Measurements from ENCODE around the gene TAB2.

TAB2 gene, protein sequence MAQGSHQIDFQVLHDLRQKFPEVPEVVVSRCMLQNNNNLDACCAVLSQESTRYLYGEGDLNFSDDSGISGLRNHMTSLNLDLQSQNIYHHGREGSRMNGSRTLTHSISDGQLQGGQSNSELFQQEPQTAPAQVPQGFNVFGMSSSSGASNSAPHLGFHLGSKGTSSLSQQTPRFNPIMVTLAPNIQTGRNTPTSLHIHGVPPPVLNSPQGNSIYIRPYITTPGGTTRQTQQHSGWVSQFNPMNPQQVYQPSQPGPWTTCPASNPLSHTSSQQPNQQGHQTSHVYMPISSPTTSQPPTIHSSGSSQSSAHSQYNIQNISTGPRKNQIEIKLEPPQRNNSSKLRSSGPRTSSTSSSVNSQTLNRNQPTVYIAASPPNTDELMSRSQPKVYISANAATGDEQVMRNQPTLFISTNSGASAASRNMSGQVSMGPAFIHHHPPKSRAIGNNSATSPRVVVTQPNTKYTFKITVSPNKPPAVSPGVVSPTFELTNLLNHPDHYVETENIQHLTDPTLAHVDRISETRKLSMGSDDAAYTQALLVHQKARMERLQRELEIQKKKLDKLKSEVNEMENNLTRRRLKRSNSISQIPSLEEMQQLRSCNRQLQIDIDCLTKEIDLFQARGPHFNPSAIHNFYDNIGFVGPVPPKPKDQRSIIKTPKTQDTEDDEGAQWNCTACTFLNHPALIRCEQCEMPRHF

DNA sequence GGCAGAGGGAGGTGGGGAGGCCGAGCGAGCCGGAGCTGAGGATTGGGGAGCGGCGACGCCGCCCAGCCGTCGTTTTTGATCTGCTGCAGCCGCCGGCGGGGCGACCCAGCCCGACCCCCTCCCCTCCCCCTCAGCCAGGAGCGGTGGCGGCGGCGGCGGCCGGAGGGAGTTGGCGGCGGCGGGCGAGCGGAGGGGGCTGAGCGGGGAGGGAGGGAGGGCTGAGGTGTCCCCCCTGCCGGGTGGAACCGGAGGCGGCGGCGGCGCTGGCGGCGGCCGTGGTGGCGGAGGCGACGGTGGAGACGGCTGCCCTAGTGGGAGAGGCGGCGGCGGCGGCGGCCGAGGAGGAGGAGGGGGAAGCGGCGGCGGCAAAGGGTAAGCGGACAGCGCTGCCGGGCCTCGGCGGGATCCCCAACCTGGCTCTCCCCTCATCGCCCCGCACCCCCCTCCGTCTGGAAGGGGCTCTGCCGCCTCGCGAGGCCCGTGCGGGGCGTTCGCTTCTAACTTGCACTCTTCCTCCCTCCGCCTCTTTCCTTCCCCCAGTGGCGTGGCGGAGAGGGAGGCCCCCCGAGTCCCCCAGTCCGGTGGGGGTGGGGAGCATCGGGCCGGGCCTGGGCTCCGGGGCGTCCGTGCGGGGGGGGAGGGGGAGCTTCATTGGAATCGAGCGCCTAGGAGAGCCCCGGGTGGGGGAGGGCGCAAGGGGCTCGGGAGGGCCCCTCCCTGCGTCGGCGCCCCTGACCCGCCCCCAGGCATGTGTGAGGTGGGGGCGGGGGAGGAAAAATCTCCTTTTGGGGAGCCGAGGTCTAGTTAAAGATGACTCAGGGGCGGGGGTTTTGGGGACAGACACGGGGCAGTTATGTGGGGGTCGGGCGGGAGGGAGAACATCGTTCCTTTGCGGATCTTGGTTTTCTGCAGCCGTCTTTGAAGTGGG, at the start of gene TAB2:
Gene TAB2 (plus strand): TSS at position 69 of the 928 bp plus-strand sequence. CDS start 52,286 bp downstream, outside the sequence.
- no peak for FAIRE-seq

DNA sequence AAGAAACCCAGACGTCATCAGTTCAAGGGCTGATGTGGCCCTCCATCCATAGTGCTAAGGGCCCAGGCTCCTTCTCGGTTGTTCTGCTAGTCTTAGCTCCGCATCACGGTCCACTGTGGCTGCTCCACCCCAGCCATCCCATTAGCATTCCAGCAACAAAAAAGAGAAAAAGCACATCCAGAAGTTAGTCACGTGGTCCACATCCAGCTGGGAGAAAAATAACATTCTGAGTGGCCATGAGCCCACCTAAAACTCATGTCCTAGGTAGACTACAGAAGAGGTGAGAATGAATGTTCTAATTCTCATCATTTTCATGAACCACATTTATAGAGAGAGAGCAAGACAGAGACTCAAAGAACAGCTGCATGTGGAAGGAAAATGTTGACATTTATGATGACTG, 49.4 kb upstream of the TAB2 start:
- FAIRE-seq: no peak

DNA sequence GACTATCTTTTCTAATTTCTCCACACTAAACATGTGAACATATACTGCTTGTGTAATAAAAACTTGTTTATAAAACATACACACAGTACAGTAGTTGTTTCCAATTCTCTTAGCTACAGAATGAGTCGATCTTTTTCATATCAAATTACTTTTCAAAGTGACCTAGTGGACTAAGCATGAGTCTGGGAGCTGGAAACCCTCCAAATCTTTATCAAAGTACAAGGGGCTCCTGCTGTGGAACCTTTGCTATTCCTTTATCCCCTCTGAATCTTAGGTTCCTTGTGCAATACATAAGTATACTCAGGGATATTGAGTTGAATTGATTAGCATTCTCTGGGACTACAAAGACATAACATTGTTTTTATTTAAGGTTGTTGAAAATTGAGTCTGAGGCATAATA, 48.7 kb upstream of the TAB2 start:
- FAIRE-seq: no peak

DNA sequence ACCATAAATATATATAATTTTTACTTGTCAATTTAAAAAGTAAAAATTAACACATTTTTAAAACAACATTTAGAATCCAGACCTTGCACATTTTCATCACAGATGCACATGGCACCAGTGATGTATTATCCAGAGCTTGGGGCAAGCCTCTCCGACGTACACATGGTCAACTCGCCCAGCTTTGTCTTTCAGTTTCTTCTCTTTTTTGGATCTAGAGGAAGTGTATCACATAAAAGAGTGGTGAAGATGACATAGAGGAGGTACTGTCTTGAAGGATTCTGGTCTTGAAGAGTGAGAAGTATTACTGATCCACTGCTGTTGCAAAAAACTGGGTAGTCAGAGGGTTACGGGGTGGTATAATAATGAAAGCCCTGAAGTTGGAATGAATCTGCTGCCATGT, 46.9 kb upstream of the TAB2 start:
- FAIRE-seq: no peak

DNA sequence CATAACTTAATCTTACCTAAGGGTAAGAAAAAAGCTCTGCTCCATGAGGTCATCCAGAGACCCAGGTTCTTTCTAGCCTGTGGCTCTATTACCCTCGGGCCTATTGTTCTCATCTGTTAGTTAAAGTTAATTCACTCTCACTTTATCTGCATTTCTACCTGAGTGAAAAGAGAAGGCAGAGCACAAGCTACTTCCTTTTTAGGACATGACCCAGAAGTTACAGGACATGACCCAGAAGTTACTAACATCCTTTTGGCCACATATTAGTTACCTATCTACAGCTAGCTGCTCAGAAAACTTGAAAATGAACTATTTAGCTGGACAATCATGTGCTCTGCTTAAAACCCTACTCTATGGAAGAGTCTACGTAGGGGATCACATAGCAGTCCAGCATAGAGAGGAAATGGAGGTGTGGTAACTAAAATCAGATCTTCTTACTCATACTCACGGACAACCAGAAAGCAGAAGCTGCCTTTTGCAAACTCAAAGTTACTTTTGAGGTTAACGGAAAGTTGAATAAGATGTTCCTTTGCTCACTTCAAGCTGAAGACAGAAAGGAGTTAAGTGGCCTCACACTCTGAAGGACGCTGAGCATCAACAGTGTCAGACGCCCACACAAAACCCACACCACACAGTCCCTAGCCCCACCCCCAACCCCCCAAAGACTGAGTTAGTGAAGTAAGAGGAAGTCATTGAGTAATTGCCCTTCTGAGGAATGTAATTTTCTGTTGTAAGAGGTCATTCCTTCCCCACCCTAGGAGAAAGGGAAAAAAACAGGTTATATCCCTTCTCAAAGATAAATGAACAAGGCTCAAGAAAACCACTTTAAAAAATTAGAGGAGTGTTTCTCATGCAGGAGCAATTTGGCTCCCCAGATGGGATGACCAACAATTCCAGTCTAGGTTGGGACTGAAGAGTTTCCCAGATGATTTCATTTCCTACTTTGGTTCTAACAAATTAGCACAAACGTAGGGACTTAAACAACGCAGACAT, 45.9 kb upstream of the TAB2 start:
- FAIRE-seq: no peak

DNA sequence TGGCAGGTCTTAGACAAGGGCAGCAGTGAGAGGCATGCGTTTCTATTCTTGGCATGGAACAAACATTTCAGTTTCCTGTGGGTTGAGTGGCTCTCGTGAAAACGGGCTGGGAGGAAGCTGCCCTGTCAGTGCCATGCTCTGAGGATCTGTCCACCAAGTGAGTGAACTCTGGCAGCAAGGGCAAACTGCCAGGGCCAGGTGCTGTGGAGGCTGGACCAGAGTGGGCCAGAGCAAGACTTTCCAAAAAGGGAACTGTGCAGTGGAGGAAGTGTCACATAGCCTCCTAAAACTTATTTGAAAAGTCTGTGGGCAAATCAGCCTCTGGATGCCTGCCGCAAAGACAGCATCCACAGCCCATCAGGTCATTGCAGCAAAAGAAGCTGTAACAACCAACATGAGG, 44.2 kb upstream of the TAB2 start:
- no peak for FAIRE-seq

DNA sequence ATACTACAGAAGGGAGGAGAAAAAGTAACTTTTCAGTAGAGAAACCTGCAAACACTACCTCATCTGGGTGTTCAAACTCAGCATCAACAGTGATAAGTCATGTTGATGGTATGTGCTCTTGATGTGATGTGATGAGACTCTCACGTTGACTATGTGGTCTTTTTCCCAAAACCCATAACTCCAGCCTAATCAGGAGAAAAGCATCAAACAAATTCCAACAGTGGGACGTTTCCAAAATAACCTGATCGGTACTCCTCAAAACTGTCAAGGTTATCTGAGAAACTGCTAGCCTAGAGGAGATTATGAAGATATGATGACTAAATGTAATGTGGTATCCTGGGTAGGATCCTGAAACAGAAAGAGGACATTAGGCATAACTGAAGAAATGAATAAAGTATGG, 41.9 kb upstream of the TAB2 start:
- FAIRE-seq: no peak

DNA sequence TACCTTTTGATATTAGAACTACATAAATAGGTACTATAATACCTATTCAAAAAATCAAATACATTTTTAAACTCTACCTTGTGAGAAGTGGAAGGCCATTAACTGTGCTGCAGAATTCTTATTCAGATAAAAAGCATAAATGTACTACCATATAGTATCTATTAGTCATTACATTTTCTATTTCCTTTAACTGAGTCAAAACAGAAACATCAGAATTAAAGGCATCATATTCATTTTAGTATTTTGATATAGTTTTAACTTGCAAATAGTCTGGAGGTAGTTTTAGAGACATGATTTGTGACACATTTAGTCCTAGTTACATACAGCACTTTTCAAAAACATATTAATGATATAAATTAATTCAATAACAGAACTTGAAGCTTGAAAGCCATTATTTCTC, 39.9 kb upstream of the TAB2 start:
- FAIRE-seq: no peak

DNA sequence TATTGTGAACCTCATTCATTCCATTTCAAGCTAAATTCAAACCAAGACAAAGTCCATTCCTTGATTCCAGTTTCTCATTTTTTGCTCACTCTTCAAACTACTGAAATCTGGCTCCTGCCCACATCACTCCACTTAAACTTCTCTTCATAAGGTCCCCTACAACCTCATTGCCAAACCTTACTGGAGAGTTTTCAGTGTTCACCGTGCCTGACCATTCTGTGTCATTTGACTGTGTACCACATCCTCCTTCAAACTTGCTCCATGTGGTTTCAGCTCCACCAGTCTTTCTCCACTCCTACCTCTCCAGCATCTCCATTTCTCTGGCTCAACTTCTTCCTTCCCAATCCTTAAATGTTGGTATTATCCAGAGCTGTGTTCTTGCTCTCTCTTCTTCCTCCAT, 38.5 kb upstream of the TAB2 start:
- FAIRE-seq: no peak

DNA sequence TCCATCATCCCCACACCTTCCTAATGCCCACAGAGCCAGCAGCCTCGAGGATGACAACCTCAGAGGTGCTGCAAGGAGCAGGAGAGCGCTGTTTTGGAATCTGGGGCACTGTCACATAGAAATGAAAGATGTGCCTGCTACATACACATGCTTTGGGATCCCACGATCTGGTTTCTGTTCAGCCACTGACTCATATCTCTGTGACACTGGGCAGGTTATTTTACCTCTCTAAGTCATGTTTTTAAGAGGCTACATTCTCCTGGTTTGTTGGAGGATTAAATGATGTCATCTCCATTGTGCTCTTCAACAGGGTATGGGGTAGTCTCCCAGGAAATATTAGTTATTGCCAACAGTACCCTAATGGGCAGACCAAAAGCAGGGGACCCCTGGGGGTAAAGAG, 32.6 kb upstream of the TAB2 start:
- no peak for FAIRE-seq

DNA sequence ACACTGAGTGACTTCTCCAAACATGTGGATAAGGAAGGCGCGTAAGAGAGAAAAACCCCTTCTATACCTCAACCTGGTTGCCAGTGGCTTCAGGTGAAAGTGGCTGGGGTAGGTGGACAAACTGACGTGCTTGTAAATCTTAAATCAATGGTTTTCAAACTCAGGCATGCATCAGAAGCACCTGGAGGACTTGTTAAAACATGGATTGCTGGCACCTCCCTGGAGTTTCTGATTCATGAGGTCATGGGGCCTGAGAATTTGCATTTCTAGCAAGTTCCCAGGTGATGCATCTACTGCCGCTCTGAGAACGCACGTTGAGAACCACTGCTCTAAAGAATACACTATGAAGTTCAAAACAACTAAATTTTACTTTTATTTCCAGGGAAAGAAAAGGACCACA, 31.9 kb upstream of the TAB2 start:
- FAIRE-seq: no peak

DNA sequence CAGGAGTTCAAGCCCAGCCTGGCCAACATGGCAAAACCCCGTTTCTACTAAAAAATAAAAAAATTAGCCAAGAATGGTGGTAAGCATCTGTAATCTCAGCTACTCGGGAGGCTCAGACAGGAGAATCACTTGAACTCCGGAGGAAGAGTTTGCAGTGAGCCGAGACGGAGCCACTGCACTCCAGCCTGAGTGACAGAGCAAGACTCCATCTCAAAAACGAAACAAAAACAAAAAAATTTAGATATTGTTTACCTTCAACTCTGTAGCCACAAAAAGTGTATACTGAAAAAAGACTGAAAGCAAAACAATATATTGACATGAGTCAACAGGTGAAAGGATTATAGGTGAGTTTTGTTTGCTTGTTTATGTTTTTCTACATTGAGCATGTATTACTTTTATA, 30.6 kb upstream of the TAB2 start:
- FAIRE-seq: no peak

DNA sequence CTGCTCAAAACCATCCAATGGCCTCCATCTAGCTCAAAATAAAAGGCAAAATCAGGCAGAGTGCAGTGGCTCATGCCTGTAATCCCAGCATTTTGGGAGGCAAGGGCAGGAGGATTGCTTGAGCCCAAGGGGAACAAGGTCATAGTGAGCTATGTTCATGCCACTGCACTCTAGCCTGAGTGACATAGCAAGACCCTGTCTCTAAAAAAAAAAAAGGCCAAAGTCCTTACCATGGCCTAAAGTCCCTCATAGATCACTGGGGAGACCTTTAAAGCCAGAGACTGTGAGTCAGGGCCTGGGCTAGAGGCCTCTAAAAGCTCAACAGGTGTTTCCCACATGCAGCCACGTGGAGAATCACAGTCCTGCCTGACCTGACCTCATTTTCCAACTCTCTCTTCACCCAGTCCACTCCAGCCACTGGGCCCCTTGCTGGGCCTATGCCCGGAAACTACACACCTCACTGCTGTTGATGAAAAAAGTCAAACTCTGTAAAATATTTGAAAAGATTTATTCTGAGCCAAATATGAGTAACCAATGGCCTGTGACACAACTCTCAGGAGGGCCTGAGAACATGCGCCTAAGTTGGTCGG, 28.2 kb upstream of the TAB2 start:
- FAIRE-seq: no peak

DNA sequence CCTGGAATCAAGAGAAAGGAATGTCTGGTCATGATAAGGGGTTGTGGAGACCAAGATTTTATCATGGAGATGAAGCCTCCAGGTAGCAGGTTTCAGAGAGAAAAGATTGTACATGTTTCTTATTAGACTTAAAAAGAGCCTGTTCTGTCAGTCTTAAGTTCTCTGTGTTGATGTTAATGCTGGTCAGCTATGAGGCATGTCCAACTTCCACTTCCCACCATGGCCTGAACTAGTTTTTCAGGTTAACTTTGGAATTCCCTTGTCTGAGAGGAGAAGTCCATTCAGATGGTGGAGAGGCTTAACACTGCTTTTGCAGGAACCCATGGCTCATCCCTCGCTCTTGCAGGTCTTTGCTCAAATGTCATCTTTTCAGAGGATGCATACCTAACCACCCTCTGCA, 27.5 kb upstream of the TAB2 start:
- FAIRE-seq: no peak

DNA sequence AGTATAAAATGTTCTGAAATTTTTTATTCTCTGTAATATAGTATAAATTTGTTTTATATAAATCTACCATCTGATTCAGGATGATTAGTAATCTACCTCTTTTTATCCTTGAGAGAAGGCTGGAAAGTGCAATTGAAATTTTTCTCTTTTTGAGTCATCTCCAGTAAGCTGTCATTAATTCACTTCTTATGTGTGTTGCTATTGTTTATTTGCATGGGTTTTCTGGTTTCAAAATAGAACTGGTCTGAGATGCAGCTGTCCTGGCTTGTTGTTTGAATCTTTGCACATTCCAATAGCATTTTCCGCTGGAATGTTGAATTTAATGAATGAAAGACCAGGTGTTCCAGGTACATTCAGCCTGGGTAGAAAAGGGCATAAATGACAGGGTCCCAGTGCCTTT, 24.3 kb upstream of the TAB2 start:
- no peak for FAIRE-seq

DNA sequence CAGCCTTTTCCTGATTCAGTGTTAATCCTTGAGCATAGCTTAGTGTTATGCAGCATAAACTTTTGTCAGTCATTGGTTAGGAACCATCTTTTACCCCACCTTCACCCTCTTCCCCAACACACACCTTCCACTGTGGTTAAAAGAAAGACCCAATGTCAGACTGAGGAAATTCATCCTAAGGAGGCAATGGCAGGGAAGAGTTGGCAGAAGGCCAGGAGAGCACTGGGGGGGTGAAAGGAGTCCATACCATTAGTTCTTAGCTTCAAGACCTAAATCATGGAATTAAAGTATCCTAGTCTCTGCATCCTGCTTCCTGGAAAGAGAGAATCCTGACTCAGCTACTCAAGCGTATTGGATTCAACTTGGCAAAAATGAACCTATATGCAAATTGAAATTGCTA, 16.9 kb upstream of the TAB2 start:
- no peak for FAIRE-seq

DNA sequence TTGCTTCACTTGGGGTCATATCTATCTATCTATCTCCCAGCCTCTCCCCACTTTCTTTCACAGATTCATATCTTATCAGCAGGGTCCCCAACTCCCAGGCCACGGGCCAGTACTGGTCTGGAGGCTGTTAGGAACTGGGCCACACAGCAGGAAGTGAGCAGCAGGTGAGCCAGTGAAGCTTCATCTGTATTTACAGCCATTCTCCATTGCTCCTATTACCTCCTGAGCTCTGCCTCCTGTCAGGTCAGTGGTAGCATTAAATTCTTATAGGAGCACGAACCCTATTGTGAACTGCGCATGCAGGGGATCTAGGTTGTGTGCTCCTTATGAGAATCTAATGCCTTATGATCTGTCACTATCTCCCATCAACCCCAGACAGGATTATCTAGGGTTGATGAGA, 14.8 kb upstream of the TAB2 start:
- no peak for FAIRE-seq

DNA sequence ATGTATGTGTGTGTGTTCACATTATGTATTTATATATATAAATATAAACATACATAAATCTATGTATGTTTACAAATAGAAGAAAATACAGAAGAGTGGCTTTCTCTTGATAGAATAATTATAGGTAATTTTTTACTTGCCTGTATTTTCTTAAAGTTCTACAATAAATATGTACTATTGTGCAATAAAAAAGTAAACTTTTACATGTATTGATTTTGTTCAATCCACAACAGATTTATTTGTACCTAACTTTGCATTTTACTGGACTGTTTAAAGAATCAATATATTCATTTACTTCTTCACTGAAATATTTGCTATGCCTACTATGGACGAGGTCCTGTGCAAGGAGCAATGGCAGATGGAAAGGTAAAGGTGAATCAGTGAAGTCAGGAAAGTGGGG, 14.0 kb upstream of the TAB2 start:
- FAIRE-seq: no peak

DNA sequence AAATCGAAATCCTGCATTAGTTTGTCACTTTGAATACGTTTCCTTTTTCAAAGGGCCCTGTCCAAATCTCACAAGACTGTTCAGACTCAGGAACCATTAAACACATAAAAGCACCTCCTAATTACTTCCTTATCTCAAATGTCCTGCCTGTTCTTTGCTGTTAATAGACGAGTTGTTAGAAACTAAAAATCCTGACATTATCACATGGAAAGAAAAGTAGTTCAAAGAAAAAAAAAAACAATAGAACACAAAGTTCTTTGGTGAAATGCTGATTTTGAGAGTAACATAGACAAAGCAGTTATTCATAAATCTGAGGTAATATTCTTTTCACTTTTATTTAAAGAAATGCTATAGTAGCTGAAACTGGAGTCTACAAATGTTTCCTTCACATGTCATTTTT, 12.1 kb upstream of the TAB2 start:
- FAIRE-seq: no peak

DNA sequence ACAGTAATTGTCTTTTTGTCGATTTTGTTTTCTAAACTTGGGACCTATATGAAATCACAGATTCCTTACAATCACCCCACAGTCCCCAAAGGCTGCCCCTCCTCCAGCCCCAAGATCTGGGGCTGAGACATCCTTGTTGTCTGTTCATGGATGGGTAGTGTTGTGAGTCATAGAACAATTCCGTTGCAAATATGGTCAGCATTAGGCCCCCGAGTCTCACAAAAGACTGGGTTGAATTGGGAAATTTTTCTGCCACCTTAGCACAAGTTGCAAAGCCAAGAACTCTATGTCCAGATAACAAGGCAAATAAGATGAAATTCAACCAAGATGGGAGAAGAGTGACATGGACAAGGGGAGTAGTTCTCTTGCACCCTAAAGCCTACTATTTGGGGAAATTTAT, 10.5 kb upstream of the TAB2 start:
- FAIRE-seq: no peak

DNA sequence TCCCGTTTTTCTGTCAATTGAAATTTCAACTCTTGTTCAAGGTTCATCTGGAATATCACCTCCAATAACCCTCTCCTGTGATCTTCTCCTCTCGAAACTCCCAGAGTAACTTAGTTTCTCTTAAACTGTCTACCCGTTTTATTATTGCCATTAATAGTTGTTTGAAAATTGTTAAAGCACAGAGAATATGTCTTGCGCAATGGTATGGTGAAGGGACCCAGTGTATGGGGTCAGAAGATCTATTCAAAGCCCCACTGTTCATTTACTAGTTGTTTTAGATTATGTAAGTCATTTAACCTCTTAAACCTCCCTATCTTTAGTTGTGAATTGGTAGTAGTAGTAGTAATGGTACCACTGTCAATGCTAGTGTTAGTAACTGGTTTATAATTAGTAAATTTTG, 6.2 kb upstream of the TAB2 start:
- no peak for FAIRE-seq

DNA sequence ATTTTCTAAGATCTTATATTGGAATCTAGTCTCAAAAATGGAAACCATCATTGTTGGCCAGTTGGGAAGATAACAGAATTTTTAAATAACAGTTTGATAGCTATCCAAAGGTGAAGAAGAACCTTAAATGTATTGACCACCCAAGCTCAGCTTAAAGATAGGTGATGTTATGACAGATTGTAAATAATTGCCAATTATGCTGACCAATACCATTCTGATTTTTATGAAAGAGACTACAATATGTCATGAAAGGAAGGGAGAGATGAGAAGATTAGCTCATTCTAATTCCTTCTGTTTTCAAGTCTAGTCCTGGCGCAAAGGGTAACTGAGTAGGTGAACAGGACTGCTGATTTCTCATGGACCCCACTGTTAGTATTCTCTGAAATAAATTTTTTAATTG, 5.7 kb upstream of the TAB2 start:
- FAIRE-seq: no peak

Data from TTC549 (cell line).